GM18861 (cell line): ENCODE results near the gene KRT31.
"Not testable (repeated sequence)": the region's sequence is repeated elsewhere in the genome, so short reads cannot be mapped to it uniquely, and the experiment has no call there.

Experiments used
- ATAC-seq: cut with Tn5 transposase; IDR thresholded peaks from one replicate; pipeline ENCODE4 v1.9.1; 2021; ENCODE audit not compliant: unreplicated experiment

Gene KRT31

DNA sequence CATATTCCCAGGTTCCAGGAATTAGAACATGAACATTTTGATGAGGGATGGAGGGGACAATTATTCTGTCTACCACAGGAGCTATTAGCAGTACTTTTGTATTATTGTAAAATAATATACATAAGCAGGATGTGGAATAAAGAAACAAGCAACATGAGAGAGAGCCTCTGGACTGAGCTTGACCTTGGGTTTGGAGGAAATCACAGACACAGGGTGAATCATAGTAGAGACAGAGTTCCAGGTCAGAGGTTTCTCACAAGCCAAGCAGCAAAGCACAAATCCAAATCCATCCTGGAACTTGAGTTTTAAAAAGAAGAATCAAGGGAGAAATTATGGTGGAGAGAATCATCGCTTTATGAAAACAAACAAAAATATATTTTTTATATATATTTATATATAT, 5.1 kb downstream of the KRT31 start:
- no peak for ATAC-seq

DNA sequence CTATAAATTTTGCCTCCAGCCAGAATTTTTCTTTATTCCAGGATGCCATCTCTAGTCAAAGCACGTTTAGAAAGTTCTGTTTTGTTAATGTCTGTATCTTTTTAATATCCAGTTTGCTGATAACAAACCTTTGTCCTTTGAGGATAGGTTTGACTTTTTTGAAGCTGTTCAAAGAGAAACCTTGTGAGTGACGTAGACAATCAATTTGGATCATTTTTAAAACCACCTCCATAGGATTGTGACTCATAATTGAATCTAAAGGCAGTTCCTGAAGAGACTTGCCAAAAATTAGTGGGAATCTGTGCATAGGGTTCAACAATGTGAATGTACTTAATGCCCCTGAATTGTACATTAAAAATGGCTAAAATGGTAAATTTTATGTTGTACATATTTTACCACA, 5.9 kb downstream of the KRT31 start:
- ATAC-seq, result no peak

DNA sequence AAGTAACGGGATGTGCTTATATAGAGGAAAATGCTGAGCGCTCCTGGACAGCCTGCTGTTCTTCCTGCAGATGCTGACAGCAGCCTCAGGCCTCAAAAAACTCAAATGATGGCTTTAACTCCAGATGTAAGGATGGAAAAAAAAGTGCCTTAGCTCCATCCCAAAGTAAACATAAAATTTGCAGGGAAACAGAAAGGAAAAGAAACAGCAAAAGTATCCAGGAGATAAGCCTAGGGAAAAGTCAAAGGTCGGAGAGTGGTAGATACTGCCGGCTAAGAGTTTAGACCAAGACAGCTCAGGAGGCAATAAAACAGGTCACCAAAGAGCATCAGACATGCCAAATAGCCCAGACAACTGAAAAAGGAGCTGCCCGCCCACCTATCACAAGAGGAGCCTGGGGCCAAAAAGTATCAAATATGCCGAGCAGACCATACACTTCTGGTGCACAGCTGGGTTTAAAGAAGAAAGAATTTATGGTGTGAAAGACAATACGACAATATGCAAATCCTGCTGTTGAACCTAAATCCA, 6.9 kb downstream of the KRT31 start:
- no peak for ATAC-seq

DNA sequence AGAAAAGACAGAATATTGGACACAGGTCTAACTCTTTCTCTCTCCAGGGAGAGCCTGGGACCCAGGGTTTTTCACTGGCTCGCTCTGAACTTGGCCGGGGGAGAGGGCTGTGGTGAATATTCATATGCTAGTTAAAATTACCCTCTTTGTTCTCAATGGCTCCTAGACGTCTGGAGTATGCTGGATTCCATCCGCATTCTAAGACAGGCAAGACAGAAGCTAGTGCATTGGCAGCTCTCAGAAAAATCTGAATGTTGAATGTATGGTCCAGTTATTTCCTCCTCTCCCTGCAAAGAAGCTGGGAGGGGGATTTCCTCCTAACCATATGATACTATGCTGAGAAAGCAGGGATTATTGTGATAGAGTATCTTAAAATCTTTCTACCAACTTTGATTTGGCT, 9.7 kb downstream of the KRT31 start:
- no peak for ATAC-seq

DNA sequence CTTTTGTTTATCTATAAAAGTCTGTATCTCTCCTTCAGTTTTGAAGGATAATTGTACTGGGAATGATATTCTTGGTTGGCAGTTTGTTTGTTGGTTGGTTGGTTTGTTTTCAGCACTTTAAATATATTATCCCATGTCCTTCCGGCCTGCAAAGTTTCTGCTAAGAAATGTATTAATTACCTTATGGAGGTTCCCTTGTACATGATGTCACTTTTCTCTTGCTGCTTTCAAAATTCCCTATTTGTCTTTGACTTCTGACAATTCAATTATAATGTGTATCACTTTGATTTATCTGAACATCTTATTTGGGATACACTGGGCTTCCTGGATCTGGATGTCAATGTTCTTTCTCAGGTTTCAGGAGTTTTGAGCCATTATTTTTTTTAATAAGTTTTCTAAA, 11.2 kb downstream of the KRT31 start:
- ATAC-seq, result no peak

DNA sequence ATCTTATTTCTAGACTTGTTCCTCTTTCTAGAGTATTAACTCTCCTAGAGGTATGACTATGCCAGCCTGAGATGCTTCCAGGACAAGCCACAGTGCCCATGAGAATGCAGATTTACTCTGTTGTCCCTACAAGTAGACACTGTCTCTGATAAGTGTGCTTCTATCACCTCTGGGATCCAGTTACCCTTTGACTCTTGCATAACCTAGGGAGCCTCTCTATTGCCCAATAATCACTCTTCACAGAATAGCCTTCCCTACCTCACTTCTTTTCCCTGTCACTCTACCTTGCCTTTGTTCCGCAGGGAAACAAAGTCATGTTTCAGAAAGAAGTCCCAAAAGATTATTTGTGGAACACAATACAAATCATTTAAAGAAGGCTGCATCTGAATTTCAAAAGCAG, 13.7 kb downstream of the KRT31 start:
- no peak for ATAC-seq

DNA sequence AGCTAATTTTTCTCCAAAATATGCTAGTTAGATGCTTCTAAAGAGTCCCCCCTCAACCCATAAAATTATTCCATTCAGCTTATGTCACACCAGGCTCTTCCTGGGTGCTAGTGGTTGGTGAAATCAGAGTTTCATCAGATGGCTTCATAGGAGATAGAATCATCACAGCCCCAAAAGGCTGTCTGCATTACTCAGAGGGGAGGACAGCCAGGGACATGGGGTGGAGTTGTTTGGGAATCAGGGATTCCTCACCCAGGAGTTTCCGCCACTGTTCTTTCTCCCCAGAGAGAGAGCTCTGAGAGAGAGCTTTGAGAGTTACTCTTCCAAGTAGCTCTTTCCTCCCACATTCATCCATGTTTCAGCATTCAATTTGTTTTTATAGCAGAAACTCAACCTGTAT, 15.0 kb downstream of the KRT31 start:
- no peak for ATAC-seq

DNA sequence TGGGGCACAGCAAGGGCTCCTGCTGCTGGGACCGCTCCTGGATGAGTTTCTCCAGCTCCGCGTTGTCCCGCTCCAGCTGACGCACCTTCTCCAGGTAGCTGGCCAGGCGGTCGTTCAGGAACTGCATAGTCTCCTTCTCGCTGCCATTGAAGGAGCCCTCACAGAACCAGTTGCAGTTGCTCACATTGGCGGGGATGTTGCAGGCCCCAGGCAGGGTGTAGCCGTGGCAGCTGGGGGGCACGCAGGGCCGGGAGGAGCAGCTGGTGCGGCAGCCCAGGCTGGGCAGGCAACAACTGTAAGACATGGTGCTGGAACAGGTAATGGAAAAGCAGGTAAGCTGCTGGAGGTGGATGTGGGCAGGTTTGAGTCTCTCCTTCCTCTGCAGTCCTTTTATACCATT, 15.5 kb downstream of the KRT31 start, which contains the start of gene KRT34:
TSS of gene KRT34 (minus strand) at position 364 of the 400 bp plus-strand sequence. CDS start at position 304, 60 bp downstream.
- not testable (repeated sequence) for ATAC-seq

DNA sequence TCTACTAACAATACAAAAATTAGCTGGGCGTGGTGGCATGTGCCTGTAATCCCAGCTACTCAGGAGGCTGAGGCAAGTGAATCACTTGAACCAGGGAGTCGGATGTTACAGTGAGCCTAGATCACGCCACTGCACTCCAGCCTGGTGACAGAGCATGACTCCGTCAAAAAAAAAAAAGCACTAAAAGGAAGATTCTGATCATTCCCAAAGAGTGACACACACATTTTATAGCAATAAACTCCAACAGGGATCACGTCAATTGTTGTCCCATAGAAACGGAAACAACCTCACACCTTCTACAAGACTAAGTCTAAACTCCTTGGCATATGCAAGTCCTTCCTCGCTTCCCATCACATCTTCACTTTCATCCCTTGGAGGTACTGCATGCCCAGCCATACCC, 17.3 kb downstream of the KRT31 start:
- not testable (repeated sequence) for ATAC-seq

DNA sequence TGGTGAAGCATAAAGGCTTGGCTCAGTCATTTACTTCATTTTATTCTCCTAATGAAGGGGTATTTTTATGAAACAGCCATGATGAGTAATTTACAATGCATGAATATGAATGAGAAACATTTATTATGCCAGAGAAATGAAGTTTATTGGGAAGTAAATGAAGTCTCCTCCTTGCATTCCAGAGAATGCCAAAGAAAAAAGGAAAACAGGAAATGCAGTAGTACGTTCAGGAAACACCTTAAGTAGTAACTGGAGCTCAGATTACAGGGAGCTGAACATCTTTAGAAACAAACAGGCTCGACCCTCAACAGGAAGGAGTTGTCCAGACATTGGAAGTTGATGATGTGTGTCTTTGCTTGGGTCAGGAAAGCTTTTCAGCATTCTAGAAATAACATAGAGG, 19.9 kb downstream of the KRT31 start:
- ATAC-seq, result no peak

DNA sequence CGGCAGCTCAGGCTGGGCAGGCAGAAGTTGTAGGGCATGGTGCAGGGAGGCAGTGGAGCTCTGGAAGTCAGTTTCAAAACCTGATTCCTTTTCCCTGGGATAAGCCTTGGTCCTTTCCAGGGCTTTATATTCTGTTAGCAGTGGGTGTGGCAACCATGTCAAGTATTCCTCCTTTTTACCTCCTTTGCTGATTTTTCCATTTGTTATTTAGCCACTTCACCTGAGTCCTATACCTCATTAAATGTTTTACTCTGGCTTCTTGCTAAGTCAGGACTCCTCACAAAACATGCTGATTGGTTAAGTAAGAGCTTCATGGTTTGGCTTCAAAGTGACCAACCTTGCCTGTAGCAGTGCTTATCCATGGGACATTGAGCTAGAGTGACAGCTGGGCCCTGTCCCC, 27.7 kb downstream of the KRT31 start, which contains the start of gene KRT33B:
TSS of gene KRT33B (minus strand) at position 101 of the 400 bp plus-strand sequence. CDS start at position 38, 63 bp downstream.
- no peak for ATAC-seq

DNA sequence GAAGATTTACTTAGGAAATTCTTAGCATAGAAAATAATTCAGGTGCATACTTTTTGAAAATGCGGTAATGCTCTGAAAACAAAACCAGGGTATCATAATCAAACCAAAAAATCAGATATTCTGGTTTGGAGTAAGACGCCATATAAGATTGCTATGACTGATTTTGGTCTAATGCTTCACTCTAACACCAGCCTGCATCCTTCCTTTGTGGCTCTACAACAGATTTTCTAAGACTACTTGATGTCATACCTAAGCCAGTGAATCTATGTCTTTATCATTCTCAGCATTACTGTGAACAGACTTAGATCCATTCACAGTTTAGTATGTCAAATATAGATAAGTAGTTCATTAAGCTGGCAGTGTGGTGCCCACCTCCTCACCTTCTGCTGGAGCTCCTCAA, 28.4 kb downstream of the KRT31 start:
- no peak for ATAC-seq

DNA sequence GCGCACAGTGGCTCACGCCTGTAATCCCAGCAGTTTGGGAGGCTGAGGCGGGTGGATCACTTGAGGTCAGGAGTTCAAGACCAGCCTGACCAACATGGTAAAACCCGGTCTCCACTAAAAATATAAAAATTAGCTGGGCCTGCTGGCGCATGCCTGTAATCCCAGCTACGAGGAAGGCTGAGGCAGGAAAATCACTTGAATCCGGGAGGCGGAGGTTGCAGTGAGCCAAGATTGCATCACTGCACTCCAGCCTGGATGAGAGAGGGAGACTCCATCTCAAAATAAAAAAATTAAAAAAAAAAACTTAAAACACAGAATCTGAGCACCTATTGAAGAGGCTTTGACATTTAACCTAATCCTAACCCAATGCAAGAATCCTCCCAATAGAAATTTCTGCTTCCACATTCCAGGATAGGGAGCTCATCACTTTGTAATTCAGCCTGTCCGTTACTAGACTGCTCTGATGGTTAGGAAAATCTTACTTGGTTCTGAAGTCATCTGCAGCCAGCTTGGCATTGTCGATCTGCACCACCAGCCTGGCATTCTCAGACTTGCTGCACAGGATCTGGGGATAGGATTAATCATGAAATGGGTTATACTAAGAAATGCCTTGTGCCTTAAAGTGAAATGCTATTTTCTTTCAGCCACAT, 29.9 kb downstream of the KRT31 start:
- ATAC-seq, result no peak

DNA sequence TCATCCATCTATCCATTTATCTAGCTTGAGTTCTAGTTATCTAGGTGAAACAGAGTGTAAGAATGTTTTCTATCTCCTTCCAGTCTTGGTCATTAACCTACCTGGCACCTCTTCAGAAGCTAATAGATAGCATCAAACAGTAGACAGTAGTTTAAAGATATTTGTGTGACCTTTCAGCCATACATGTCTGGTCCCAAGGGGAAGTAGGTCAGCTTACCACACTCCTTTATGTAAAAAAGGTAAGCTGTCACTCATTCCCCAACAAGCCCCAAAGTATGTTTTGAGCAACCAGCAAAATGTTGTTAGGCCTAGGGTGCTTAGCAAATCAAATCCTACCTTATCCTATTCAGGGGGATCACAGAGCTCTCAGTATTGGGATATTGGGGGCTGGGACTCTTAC, 31.3 kb downstream of the KRT31 start:
- no peak for ATAC-seq

DNA sequence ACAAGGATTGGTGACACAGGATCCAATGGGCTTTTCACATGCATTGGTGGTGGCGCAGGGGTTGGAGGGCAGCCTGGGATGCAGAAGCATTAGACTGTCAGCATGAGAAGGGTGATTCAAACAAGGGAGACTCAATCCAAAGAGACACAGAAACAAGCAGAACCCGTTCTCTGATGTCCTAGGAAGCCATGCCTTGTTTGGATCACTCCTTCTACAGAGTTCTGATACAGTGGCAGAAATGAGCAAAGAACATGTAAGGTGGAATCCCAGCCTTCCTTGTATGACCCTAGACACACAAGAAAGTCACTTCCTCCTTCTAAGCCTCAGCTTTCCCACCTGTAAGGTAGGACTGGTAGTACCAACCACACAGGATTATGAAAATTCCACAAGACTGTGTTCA, 33.5 kb downstream of the KRT31 start:
- no peak for ATAC-seq

DNA sequence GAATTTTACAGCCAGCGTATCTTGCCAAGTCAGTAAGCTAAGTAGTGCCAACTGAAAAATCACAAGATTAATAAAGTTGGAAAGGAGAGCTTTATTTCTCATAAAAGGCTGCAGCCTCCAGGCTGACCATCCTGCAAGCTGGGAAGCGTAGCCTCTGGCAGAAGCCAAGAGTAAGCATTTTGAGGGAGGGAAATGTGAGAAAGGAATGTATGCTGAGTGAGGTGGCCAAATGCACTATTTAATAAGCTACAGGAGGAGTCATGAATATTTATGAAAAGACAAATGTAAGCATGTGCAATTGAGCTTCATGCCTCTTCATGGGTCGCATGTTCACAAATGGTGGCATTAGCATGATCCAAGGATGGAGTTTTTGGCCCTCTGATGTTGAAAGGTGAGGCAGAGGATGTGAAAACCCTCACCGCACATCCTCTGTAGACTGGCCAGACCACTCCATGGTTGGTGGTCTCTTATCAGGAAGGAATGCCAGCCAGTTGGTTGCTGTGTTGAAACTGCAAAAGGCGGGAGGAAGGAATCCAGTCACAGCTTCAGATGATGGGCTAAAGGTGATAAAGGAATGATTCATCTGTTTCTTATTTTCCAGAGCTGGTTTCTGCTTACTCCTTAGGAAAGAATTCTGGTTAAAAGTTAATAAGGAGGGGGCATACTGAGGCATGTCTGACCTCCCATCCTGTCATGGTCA, 37.0 kb downstream of the KRT31 start:
- no peak for ATAC-seq

DNA sequence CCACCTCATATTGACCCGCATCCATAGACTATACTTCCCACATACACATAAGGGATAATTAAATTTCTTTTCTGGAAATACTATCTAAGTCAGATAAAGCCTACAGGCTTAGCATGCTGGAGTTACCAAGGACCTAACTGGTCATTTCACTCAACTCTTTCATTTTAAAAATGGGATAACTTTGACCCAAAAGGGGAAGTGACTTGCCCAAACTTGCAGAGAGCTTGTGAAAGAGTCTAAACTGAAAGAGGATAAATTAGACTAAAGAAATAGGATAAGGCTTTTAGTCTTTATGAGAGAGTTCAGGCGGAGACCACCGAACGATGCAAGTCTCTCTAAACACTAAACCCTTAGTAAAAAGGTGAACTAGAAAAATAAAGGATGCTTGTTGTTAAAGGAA, 42.9 kb downstream of the KRT31 start:
- no peak for ATAC-seq

DNA sequence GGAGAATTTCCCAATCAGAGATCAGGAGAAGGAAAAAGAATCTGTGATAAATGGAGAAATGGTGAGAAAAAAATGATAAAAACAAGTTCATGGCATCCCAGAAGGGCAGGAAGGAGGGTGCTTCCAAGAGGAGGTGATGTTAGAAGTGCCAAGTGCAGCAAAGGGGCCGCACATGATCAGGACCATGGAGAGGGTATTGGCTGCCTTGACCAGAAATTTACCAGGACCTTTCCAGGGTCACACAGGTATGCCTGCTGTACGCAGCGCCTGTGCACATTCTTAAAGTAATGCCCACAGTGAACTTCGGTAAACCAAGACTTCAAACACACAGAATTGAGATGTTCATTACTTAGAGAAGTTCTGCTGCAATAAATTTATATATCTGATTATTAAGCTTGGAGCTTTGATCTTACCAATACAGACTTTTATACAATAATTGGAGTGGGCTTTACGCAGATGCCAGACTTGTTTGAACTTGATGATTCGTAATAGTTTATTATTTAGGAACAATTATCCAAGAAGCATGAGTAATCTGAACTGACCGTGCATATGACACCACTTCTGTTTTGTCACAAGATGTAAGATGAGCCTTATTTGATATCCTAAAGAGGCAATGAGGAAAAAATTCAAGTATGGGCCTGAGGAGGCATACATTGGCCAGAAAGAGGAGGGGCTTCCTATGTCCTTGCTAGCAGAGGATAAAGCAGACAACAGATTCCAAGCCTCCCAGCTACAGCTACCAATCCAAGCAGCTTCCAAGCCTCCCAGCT, 44.6 kb downstream of the KRT31 start:
- no peak for ATAC-seq

DNA sequence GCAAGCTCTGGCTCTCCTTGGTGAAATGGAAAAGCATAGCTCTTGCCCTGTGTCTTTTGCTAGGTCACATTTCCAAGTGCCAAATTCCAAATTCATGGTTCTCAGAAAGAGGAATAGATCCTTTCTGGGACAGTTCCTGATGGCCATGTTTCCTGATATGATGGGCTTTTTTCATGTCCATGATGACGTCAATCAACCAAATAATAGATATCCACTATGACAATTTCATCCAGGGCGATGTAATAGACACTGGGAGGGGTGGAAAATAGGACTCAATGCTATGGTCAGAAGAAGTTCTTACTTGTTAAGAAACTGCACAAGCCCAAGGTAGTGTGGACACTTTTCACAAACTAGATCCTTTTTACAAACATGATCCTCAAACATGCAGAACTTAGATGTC, 46.2 kb downstream of the KRT31 start:
- ATAC-seq, result no peak

DNA sequence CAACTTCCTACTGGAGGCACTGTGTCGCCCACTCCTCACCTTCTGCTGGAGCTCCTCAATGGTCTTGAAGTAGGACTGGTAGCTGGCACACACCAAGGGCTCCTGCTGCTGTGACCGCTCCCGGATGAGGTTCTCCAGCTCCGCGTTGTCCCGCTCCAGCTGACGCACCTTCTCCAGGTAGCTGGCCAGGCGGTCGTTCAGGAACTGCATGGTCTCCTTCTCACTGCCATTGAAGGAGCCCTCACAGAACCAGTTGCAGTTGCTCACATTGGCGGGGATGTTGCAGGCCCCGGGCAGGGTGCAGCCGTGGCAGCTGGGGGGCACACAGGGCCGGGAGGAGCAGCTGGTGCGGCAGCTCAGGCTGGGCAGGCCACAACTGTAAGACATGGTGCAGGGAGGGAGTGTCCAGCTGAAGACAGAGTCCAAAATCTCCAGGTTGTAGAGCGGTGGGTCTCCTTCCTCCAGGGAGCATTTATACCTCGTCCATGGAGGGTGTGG, 47.0 kb downstream of the KRT31 start, which contains the start of gene KRT33A:
TSS of gene KRT33A (minus strand) at position 448 of the 498 bp plus-strand sequence. CDS start at position 387, 61 bp downstream.
- not testable (repeated sequence) for ATAC-seq
